NCI-H226 (cell line): Measurements from ENCODE around the gene FBXO34.
A peak's percentile ranks its signal among the peaks of the same experiment; 100 is the strongest.
"Not testable (repeated sequence)": the region's sequence is repeated elsewhere in the genome, so short reads cannot be mapped to it uniquely, and the experiment has no call there.

ENCODE experiments used
- DNase-seq: peaks from one replicate; pipeline ENCODE4 v3.0.0-alpha.2; 2015

Gene FBXO34

GRCh38 chr14:55348766-55349453, 77.7 kb downstream of the FBXO34 start:
- DNase-seq, result no peak

GRCh38 chr14:55349565-55349964, 78.3 kb downstream of the FBXO34 start:
- DNase-seq, result no peak

GRCh38 chr14:55350461-55350860, 79.2 kb downstream of the FBXO34 start:
- DNase-seq, result no peak

GRCh38 chr14:55351111-55351510, 79.9 kb downstream of the FBXO34 start:
- no peak for DNase-seq

- no peak for DNase-seq
These were observed 81.0 kb downstream of the FBXO34 start for GRCh38 chr14:55352201-55352600.

- no peak for DNase-seq
These were observed 82.7 kb downstream of the FBXO34 start for GRCh38 chr14:55353686-55354467.

GRCh38 chr14:55354500-55354899, 83.3 kb downstream of the FBXO34 start:
- DNase-seq, result peak; percentile 16

- DNase-seq, result no peak
These were observed 84.7 kb downstream of the FBXO34 start for GRCh38 chr14:55355922-55356321.

GRCh38 chr14:55356913-55357312, 85.7 kb downstream of the FBXO34 start:
- no peak for DNase-seq

- DNase-seq, result no peak
These were observed 88.1 kb downstream of the FBXO34 start for GRCh38 chr14:55359307-55359706.

GRCh38 chr14:55361190-55361589, 90.0 kb downstream of the FBXO34 start:
- no peak for DNase-seq

GRCh38 chr14:55366271-55366670, 95.0 kb downstream of the FBXO34 start:
- no peak for DNase-seq

- no peak for DNase-seq
These were observed 99.7 kb downstream of the FBXO34 start for GRCh38 chr14:55370883-55371455.

- no peak for DNase-seq
These were observed 101.2 kb downstream of the FBXO34 start for GRCh38 chr14:55372423-55372822.

GRCh38 chr14:55372825-55373224, 101.6 kb downstream of the FBXO34 start:
- DNase-seq, result no peak

- DNase-seq, result no peak
These were observed 102.8 kb downstream of the FBXO34 start for GRCh38 chr14:55373784-55374705.

GRCh38 chr14:55374771-55375170, 103.5 kb downstream of the FBXO34 start:
- DNase-seq, result no peak

- no peak for DNase-seq
These were observed 106.0 kb downstream of the FBXO34 start for GRCh38 chr14:55377236-55377635.

- DNase-seq, result no peak
These were observed 109.8 kb downstream of the FBXO34 start for GRCh38 chr14:55381040-55381439.

GRCh38 chr14:55381561-55381960, 110.3 kb downstream of the FBXO34 start:
- DNase-seq, result no peak

- DNase-seq, result no peak
These were observed 111.3 kb downstream of the FBXO34 start for GRCh38 chr14:55382483-55382882.

GRCh38 chr14:55383056-55383466, 111.8 kb downstream of the FBXO34 start:
- not testable (repeated sequence) for DNase-seq
